SJCRH30 (cell line): ENCODE data around the gene AMELY. TPM values are rescaled to one million over a fixed set of nuclear protein-coding genes. Genes with fewer than 3 reads are reported as not detected.
"Not testable (repeated sequence)": the region's sequence is repeated elsewhere in the genome, so short reads cannot be mapped to it uniquely, and the experiment has no call there.

ENCODE experiments used
- DNase-seq, 2 experiments: peaks; one replicate each; pipeline ENCODE4 v3.0.0-alpha.2; 2015 to 2020
- H3K27ac ChIP-seq: fragments of 250-450 bp; sonication (Bioruptor Pico); 2 replicates; pipeline ENCODE4 v1.5.1; 2020; ENCODE audit warnings: mild to moderate bottlenecking, moderate library complexity
- H3K27me3 ChIP-seq: fragments of 250-450 bp; sonication (Bioruptor Pico); 2 replicates; pipeline ENCODE4 v1.5.1; 2020; ENCODE audit warnings: mild to moderate bottlenecking, moderate library complexity
- H3K36me3 ChIP-seq: fragments of 250-450 bp; sonication (Bioruptor Pico); 2 replicates; pipeline ENCODE4 v1.5.1; 2020; ENCODE audit warnings: mild to moderate bottlenecking, moderate library complexity
- H3K4me1 ChIP-seq: fragments of 250-450 bp; sonication (Bioruptor Pico); 2 replicates; pipeline ENCODE4 v1.5.1; 2020; ENCODE audit warnings: mild to moderate bottlenecking, moderate library complexity
- H3K4me3 ChIP-seq: fragments of 250-450 bp; sonication (Bioruptor Pico); 2 replicates; pipeline ENCODE4 v1.5.1; 2020; ENCODE audit warnings: mild to moderate bottlenecking, moderate library complexity
- H3K9me3 ChIP-seq: fragments of 250-450 bp; sonication (Bioruptor Pico); replicated peaks from 2 replicates; pipeline ENCODE4 v1.5.1; 2020; ENCODE audit warnings: mild to moderate bottlenecking, moderate library complexity
- total RNA-seq: library from RNA; depleted of rRNA; stranded (reverse); fragments of >200 nt; shearing (Covaris generic); gene quantifications from 2 replicates; pipeline ENCODE4 v1.2.3, GENCODE V29; 2014; rRNA removed

AMELY gene
- not detected in 2 replicates for total RNA-seq

DNA sequence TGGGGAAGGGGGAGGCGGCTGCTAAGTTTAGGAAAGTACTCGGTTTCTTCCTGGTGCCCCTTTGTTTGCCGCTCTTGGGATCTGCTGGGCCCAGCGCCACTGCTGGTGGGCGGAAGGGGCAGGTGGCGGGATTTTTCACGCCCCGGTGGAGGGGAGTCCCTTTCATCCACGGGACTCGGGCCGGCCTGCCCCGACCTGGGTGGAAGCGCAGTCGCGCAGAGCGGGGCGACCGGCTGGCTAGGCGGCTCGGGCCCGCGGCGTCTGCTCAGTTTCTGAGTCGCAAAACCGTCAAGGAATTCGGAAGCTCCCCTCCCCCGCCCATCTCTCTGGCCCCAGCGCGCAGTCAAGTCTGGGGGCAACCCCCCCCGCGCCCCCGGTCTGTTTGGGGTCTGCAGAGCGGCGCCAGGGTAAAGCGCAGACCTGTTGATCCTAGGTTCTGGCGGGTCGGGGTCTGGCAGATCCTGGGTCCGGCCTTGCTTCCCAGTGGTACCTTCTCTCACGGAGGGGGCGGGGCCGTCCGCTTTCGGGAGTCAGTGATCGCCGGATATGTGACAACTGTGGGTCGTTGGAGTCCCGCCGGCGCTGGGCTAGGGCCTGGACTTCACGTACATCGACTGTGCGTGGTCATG is at the start of gene AMELY:
AMELY (minus strand) TSS at position 500 of the 629 bp plus-strand sequence. CDS start 39,144 bp downstream, outside the sequence.
- Histone ChIP-seq H3K4me1 (no peaks in the 10 kb centered on the region), H3K27ac (no peak within 1 kb of the TSS), H3K4me3 (no peak within 1 kb of the TSS), H3K27me3 (no peaks in the 10 kb centered on the region), H3K36me3 (no peaks in the 10 kb centered on the region), H3K9me3 (no peaks in the 10 kb centered on the region)
- DNase-seq, result no peak

GRCh38 chrY:6949947-6950346 is 38.4 kb upstream of the AMELY start:
- Histone ChIP-seq H3K27me3 (no peaks in the 10 kb centered on the region), H3K9me3 (no peaks in the 10 kb centered on the region), H3K4me3 (no peak overlapping the region), H3K4me1 (no peaks in the 10 kb centered on the region), H3K27ac (no peak overlapping the region), H3K36me3 (no peaks in the 10 kb centered on the region)
- DNase-seq, result no peak

GRCh38 chrY:6948378-6948777 is 36.8 kb upstream of the AMELY start:
- H3K4me3 ChIP-seq, result no peak overlapping the region
- H3K9me3 ChIP-seq, result no peaks in the 10 kb centered on the region
- no peaks in the 10 kb centered on the region for H3K27me3 ChIP-seq

DNA sequence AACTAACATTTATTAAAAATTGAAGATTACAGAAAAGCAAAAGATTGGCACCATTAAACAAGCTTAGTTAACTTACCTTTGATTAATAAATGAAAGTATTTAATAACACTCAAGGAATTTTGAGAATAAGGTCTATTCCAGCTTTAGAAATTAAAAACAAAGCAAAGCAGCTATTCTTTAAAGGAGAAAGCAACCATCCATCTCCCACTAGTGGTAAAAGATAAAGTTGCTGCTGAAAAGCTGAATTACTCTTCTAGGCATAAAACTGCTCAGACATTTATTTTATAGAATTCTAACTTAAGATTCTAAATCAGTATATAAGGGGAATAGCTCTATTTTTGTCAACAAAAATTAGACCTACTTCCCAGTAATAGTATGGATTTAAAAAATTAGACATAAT is 36.1 kb upstream of the AMELY start:
- Histone ChIP-seq H3K9me3 (no peaks in the 10 kb centered on the region), H3K4me3 (no peak overlapping the region), H3K27ac (no peak overlapping the region), H3K36me3 (no peaks in the 10 kb centered on the region), H3K27me3 (no peaks in the 10 kb centered on the region), H3K4me1 (no peaks in the 10 kb centered on the region)
- no peak for DNase-seq

More at GRCh38 chrY:6948378-6948777, 36.8 kb upstream of the AMELY start:
- no peaks in the 10 kb centered on the region for H3K36me3 ChIP-seq
- H3K4me1 ChIP-seq, result no peaks in the 10 kb centered on the region
- no peak overlapping the region for H3K27ac ChIP-seq
- DNase-seq, result no peak

DNA sequence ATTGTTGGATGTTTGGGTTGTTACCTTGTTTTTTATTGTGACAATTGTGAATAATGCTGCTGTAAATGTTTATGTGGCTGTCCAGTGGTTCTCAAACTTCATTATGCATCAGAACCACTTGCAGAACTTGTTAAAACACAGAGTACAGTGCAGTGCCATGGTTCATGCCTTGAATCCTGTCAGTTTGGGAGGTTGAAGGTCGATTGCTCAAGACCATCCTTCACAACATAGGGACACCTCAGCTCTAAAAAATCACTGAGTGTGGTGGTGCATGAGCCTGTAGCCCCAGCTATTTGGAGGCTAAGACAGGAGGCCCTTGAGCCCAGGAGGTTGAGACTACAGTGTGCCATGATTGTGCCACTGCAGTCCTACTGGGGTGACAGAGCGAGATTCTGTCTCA is 23.9 kb upstream of the AMELY start:
- H3K9me3 ChIP-seq, result no peaks in the 10 kb centered on the region
- no peak overlapping the region for H3K27ac ChIP-seq
- H3K27me3 ChIP-seq, result no peaks in the 10 kb centered on the region
- no peak for DNase-seq
- no peak overlapping the region for H3K4me3 ChIP-seq
- no peaks in the 10 kb centered on the region for H3K4me1 ChIP-seq
- no peaks in the 10 kb centered on the region for H3K36me3 ChIP-seq

- H3K27me3 ChIP-seq, result no peaks in the 10 kb centered on the region
- H3K9me3 ChIP-seq, result no peaks in the 10 kb centered on the region
- no peaks in the 10 kb centered on the region for H3K4me1 ChIP-seq
- no peaks in the 10 kb centered on the region for H3K36me3 ChIP-seq
- DNase-seq, result no peak
- no peak overlapping the region for H3K27ac ChIP-seq
- H3K4me3 ChIP-seq, result no peak overlapping the region
These were observed 20.3 kb upstream of the AMELY start for GRCh38 chrY:6931779-6932396.

GRCh38 chrY:6929237-6929636 is 17.7 kb upstream of the AMELY start:
- Histone ChIP-seq H3K9me3 (no peaks in the 10 kb centered on the region), H3K4me1 (no peaks in the 10 kb centered on the region), H3K4me3 (no peak overlapping the region), H3K27me3 (no peaks in the 10 kb centered on the region), H3K27ac (no peak overlapping the region), H3K36me3 (no peaks in the 10 kb centered on the region)
- no peak for DNase-seq

- H3K4me1 ChIP-seq, result no peaks in the 10 kb centered on the region
- no peak overlapping the region for H3K27ac ChIP-seq
- H3K4me3 ChIP-seq, result no peak overlapping the region
- no peak for DNase-seq
- H3K36me3 ChIP-seq, result no peaks in the 10 kb centered on the region
- no peaks in the 10 kb centered on the region for H3K9me3 ChIP-seq
- H3K27me3 ChIP-seq, result no peaks in the 10 kb centered on the region
These were observed 16.7 kb upstream of the AMELY start for GRCh38 chrY:6928265-6928664.

DNA sequence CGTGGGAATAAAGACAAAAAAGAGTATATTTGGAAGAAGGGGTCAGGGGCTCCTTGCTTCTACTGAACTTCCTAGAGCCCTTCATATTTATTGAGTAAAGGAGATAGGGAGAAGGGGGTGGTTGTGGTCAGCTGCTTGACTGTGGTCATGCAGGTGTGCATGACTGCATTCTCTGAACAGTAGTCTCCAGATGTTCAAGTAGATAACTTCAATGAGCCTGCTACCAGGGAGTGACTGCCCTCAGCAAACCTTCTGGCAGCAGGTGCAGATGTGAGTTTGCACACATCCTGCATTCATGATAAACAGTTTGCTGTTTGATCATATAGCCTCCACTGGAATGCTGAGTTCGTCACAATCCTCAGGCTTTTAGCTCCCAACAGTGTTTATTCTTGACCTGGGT is 9.5 kb upstream of the AMELY start:
- H3K9me3 ChIP-seq, result no peaks in the 10 kb centered on the region
- no peak for DNase-seq
- H3K27ac ChIP-seq, result no peak overlapping the region
- no peaks in the 10 kb centered on the region for H3K27me3 ChIP-seq
- H3K4me1 ChIP-seq, result no peaks in the 10 kb centered on the region
- no peaks in the 10 kb centered on the region for H3K36me3 ChIP-seq
- no peak overlapping the region for H3K4me3 ChIP-seq

GRCh38 chrY:6913362-6913761 is 1.8 kb upstream of the AMELY start:
- H3K4me1 ChIP-seq, result no peaks in the 10 kb centered on the region
- no peak overlapping the region for H3K27ac ChIP-seq
- H3K36me3 ChIP-seq, result no peaks in the 10 kb centered on the region
- H3K27me3 ChIP-seq, result no peaks in the 10 kb centered on the region
- H3K9me3 ChIP-seq, result no peaks in the 10 kb centered on the region
- H3K4me3 ChIP-seq, result no peak overlapping the region
- DNase-seq, result no peak

- Histone ChIP-seq H3K9me3 (no peaks in the 10 kb centered on the region), H3K27ac (no peak within 1 kb of the TSS), H3K4me3 (no peak within 1 kb of the TSS), H3K36me3 (no peaks in the 10 kb centered on the region), H3K27me3 (no peaks in the 10 kb centered on the region), H3K4me1 (no peaks in the 10 kb centered on the region)
- no peak for DNase-seq
These were observed 940 bp downstream of the AMELY start, which contains the start of gene TBL1Y for GRCh38 chrY:6910372-6911252. TBL1Y (plus strand) TSS chrY:6910697; CDS start chrY:7025085, 114,388 bp downstream.

- H3K36me3 ChIP-seq, result no peaks in the 10 kb centered on the region
- H3K27ac ChIP-seq, result no peak overlapping the region
- no peaks in the 10 kb centered on the region for H3K27me3 ChIP-seq
- H3K9me3 ChIP-seq, result no peaks in the 10 kb centered on the region
- no peak for DNase-seq
- no peaks in the 10 kb centered on the region for H3K4me1 ChIP-seq
- H3K4me3 ChIP-seq, result no peak overlapping the region
These were observed 1.7 kb downstream of the AMELY start for GRCh38 chrY:6909856-6910255.

DNA sequence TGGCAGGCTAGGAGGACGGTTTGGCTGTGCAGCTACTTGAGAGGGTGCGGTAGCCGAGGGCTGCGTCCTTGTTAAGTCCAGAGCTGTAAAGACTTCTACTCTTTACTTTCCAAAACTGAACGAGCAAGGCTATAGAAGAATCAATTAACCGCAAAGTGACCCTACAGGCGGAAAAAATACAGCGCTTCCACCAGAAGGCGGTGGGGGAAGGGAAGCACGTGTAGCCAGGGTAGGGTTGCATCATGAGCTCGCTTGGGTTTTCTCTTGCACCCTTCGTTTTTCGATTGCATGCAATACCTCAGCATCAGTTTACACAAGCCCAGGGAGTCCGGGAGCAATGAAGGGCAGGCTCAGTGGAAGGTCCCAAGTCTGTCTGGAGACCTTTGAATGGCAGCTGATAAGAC is 2.4 kb downstream of the AMELY start:
- Histone ChIP-seq H3K36me3 (no peaks in the 10 kb centered on the region), H3K27ac (no peak overlapping the region), H3K9me3 (no peaks in the 10 kb centered on the region), H3K27me3 (no peaks in the 10 kb centered on the region), H3K4me3 (no peak overlapping the region), H3K4me1 (no peaks in the 10 kb centered on the region)
- no peak for DNase-seq

DNA sequence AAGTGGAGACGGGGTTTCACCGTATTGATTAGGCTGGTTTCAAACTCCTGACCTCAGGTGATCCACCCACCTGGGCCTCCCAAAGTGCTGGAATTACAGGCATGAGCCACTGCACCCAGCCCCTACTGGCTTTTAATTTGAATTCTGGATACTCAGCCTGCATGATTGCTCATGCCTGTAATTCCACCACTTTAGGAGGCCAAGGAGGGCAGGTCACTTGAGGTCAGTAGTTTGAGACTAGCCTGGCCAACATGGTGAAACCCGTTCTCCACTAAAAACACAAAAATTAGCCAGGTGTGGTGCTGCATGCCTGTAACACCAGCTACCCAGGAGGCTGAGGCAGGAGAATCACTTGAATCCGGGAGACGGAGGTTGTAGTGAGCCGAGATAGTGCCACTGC is 3.5 kb downstream of the AMELY start:
- not testable (repeated sequence) for H3K36me3 ChIP-seq, H3K27me3 ChIP-seq, H3K27ac ChIP-seq, H3K4me3 ChIP-seq, DNase-seq, H3K9me3 ChIP-seq, H3K4me1 ChIP-seq

GRCh38 chrY:6907591-6907990 is 4.0 kb downstream of the AMELY start:
- no peak for DNase-seq
- Histone ChIP-seq H3K9me3 (no peaks in the 10 kb centered on the region), H3K36me3 (no peaks in the 10 kb centered on the region), H3K27me3 (no peaks in the 10 kb centered on the region), H3K4me3 (no peak overlapping the region), H3K4me1 (no peaks in the 10 kb centered on the region), H3K27ac (no peak overlapping the region)
